H1 (cell line): ENCODE data around the gene ELOVL5. TPM values are rescaled to one million over a fixed set of nuclear protein-coding genes. Genes with fewer than 3 reads are reported as not detected.

ENCODE experiments used
- CTCF ChIA-PET: fragments of 300-600 bp; sonication (Branson Sonifier 250); formaldehyde crosslinking; loops from one replicate; lab custom pipeline; 2021; ENCODE audit not compliant: partially characterized antibody; lab: Charles Lee
- POLR2A ChIA-PET: fragments of 300-600 bp; sonication (Branson Sonifier 250); formaldehyde crosslinking; loops from one replicate; lab custom pipeline; 2021; ENCODE audit warnings: inconsistent platforms; ENCODE audit not compliant: partially characterized antibody; lab: Charles Lee
- DNase-seq, 2 experiments: peaks; one replicate each; pipeline versions ENCODE4 v3.0.0 to v3.0.0-alpha.2; 2010 to 2022; ENCODE audit warnings: low spot score in 2 of 2, low read depth in 1 of 2, mixed read lengths in 1 of 2
- FAIRE-seq: peaks from 2 replicates; lab custom pipeline; 2011; peaks lifted over from hg19 to GRCh38; lab: Jason Lieb, UNC
- H2AFZ ChIP-seq: 2 replicates; pipeline ENCODE4 v1.8.1; 2012; ENCODE audit warnings: low read length, inconsistent platforms
- H2AK5ac ChIP-seq: 2 replicates; pipeline ENCODE4 v1.6.1; 2013; ENCODE audit warnings: low read depth, low read length
- H2BK120ac ChIP-seq: replicated peaks from 2 replicates; pipeline ENCODE3; 2013; ENCODE audit warnings: low read depth, low read length, inconsistent platforms
- H2BK12ac ChIP-seq: 2 replicates; pipeline ENCODE4 v1.6.1; 2013; ENCODE audit warnings: low read depth, low read length
- H2BK15ac ChIP-seq: 2 replicates; pipeline ENCODE4 v1.6.1; 2013; ENCODE audit warnings: low read length
- H2BK20ac ChIP-seq: 2 replicates; pipeline ENCODE4 v1.6.1; 2013; ENCODE audit warnings: low read length
- H2BK5ac ChIP-seq: 2 replicates; pipeline ENCODE4 v1.6.1; 2013; ENCODE audit warnings: low read depth, low read length
- H3K14ac ChIP-seq: 2 replicates; pipeline ENCODE4 v1.6.1; 2013; ENCODE audit warnings: inconsistent platforms; ENCODE audit not compliant: insufficient read length
- H3K18ac ChIP-seq: 2 replicates; pipeline ENCODE4 v1.6.1; 2013; ENCODE audit warnings: low read length; ENCODE audit errors: extremely low read depth
- H3K23ac ChIP-seq: 2 replicates; pipeline ENCODE4 v1.6.1; 2013; ENCODE audit warnings: inconsistent platforms; ENCODE audit not compliant: insufficient read length
- H3K23me2 ChIP-seq: 2 replicates; pipeline ENCODE4 v1.6.1; 2013; ENCODE audit warnings: low read depth, low read length
- H3K27ac ChIP-seq: 2 replicates; pipeline ENCODE4 v1.6.1; 2011; ENCODE audit warnings: low read depth, low read length, inconsistent platforms
- H3K27me3 ChIP-seq, 4 experiments: replicated peaks in 1 of 4; 1 replicate in 1 of 4; 2 replicates in 3 of 4; pipeline versions ENCODE4 v1.6.1 to v1.8.1; 2011 to 2013; ENCODE audit warnings: low read length in 3 of 4, mild to moderate bottlenecking in 3 of 4, inconsistent platforms in 2 of 4, mixed read lengths in 2 of 4, moderate library complexity in 1 of 4; ENCODE audit not compliant: control insufficient read depth in 3 of 4, insufficient read depth in 3 of 4; ENCODE audit errors: extremely low read depth in 1 of 4
- H3K36me3 ChIP-seq, 4 experiments: 2 replicates each; pipeline versions ENCODE4 v1.6.1 to v1.8.1; 2011 to 2013; ENCODE audit warnings: mild to moderate bottlenecking in 4 of 4, low read length in 3 of 4, moderate library complexity in 2 of 4, control low read depth in 1 of 4, inconsistent platforms in 1 of 4; ENCODE audit not compliant: insufficient read depth in 4 of 4, control insufficient read depth in 2 of 4
- H3K4ac ChIP-seq: replicated peaks from 2 replicates; pipeline ENCODE3; 2013; ENCODE audit warnings: low read length, low read depth, mixed read lengths, inconsistent platforms; ENCODE audit not compliant: insufficient read length
- H3K4me1 ChIP-seq, 4 experiments: replicated peaks in 1 of 4; 1 replicate in 1 of 4; 2 replicates in 3 of 4; pipeline versions ENCODE4 v1.6.1 to v1.8.1; 2011 to 2013; ENCODE audit warnings: low read length in 3 of 4, inconsistent platforms in 2 of 4, mixed read lengths in 1 of 4; ENCODE audit not compliant: insufficient read depth in 4 of 4, control insufficient read depth in 3 of 4
- H3K4me2 ChIP-seq, 2 experiments: 2 replicates each; pipeline versions ENCODE4 v1.6.1 to v1.8.1; 2011 to 2013; ENCODE audit warnings: low read depth in 2 of 2, low read length in 2 of 2, control low read depth in 1 of 2, inconsistent platforms in 1 of 2, mild to moderate bottlenecking in 1 of 2; ENCODE audit not compliant: insufficient read depth in 1 of 2
- H3K4me3 ChIP-seq, 4 experiments: fragments of 200-600, 300-600 bp in 1 of 4; sonication (generic), shearing (Covaris generic), sonication (Bioruptor Twin) in 1 of 4; 2 replicates each; pipeline versions ENCODE4 v1.5.1 to v1.8.1; 2011 to 2016; ENCODE audit warnings: low read length in 4 of 4, low read depth in 3 of 4, control low read depth in 2 of 4, inconsistent platforms in 2 of 4, mild to moderate bottlenecking in 2 of 4, mixed read lengths in 1 of 4, moderate library complexity in 1 of 4; ENCODE audit not compliant: insufficient read depth in 2 of 4; ENCODE audit errors: extremely low read depth in 1 of 4
- H3K56ac ChIP-seq: replicated peaks from 2 replicates; pipeline ENCODE3; 2013; ENCODE audit warnings: low read depth, mild to moderate bottlenecking, mixed read lengths, low read length, inconsistent platforms; ENCODE audit not compliant: insufficient read length
- H3K79me1 ChIP-seq: 2 replicates; pipeline ENCODE4 v1.6.1; 2013; ENCODE audit warnings: low read depth, low read length, control low read depth
- H3K79me2 ChIP-seq, 2 experiments: 2 replicates each; pipeline versions ENCODE4 v1.6.1 to v1.8.1; 2012 to 2013; ENCODE audit warnings: low read length in 2 of 2, mild to moderate bottlenecking in 2 of 2, inconsistent platforms in 1 of 2; ENCODE audit not compliant: insufficient read depth in 2 of 2, control insufficient read depth in 1 of 2
- H3K9ac ChIP-seq, 4 experiments: replicated peaks in 1 of 4; 1 replicate in 1 of 4; 2 replicates in 3 of 4; pipeline versions ENCODE4 v1.6.1 to v1.8.1; 2011 to 2013; ENCODE audit warnings: low read depth in 3 of 4, low read length in 3 of 4, control low read depth in 2 of 4, mild to moderate bottlenecking in 2 of 4, moderate library complexity in 2 of 4, inconsistent platforms in 1 of 4; ENCODE audit errors: extremely low read depth in 1 of 4
- H3K9me3 ChIP-seq, 2 experiments: 2 replicates each; pipeline versions ENCODE4 v1.6.1 to v1.8.1; 2012 to 2013; ENCODE audit warnings: mild to moderate bottlenecking in 2 of 2, moderate library complexity in 2 of 2, control low read depth in 1 of 2, inconsistent platforms in 1 of 2, low read depth in 1 of 2, low read length in 1 of 2, mixed read lengths in 1 of 2; ENCODE audit not compliant: insufficient read depth in 2 of 2
- H4K20me1 ChIP-seq, 2 experiments: replicated peaks in 1 of 2; 2 replicates each; pipeline versions ENCODE3 to v1.8.1; 2011 to 2013; ENCODE audit warnings: inconsistent platforms in 2 of 2, low read length in 2 of 2, mild to moderate bottlenecking in 1 of 2; ENCODE audit not compliant: insufficient read depth in 2 of 2, control insufficient read depth in 1 of 2
- H4K5ac ChIP-seq: 2 replicates; pipeline ENCODE4 v1.6.1; 2013; ENCODE audit warnings: low read length, low read depth, mixed read lengths, inconsistent platforms; ENCODE audit not compliant: insufficient read length
- H4K8ac ChIP-seq: 2 replicates; pipeline ENCODE4 v1.8.0; 2013; ENCODE audit warnings: mild to moderate bottlenecking, moderate library complexity, low read length, inconsistent platforms; ENCODE audit not compliant: insufficient read depth; ENCODE audit errors: extremely low read depth
- H4K91ac ChIP-seq: replicated peaks from 2 replicates; pipeline ENCODE3; 2013; ENCODE audit warnings: low read length, mixed read lengths, inconsistent platforms; ENCODE audit not compliant: insufficient read length
- ATF2 ChIP-seq: IDR thresholded peaks from 2 replicates; pipeline ENCODE4 v1.6.1; 2012; ENCODE audit warnings: low read length, inconsistent platforms
- BACH1 ChIP-seq: IDR thresholded peaks from 2 replicates; pipeline ENCODE4 v1.6.1; 2012; ENCODE audit warnings: low read length, improper control_type of control experiment
- BRCA1 ChIP-seq: IDR thresholded peaks from 2 replicates; pipeline ENCODE4 v1.6.1; 2012; ENCODE audit warnings: low read depth, low read length, improper control_type of control experiment
- JUN ChIP-seq: IDR thresholded peaks from 2 replicates; pipeline ENCODE4 v1.6.1; 2011; ENCODE audit warnings: low read depth, mild to moderate bottlenecking, improper control_type of control experiment, low read length
- KDM5A ChIP-seq: fragments of 200-600 bp; IDR thresholded peaks from 2 replicates; pipeline ENCODE4 v1.7.1; 2012; ENCODE audit warnings: mild to moderate bottlenecking, low read length, inconsistent platforms, mixed read lengths
- NANOG ChIP-seq: IDR thresholded peaks from 2 replicates; pipeline ENCODE4 v1.6.1; 2011; ENCODE audit warnings: low read length, low read depth, mild to moderate bottlenecking, inconsistent platforms; ENCODE audit not compliant: insufficient read depth, poor library complexity, severe bottlenecking
- PHF8 ChIP-seq: fragments of 200-600 bp; sonication (generic); conservative IDR thresholded peaks from 2 replicates; pipeline ENCODE4 v1.7.1; 2012; ENCODE audit warnings: low read depth, mild to moderate bottlenecking, inconsistent platforms, low read length, moderate library complexity
- SAP30 ChIP-seq: fragments of 300-600 bp; sonication (generic); IDR thresholded peaks from 2 replicates; pipeline ENCODE4 v1.7.1; 2012; ENCODE audit warnings: low read length, moderate library complexity, mild to moderate bottlenecking, inconsistent platforms; ENCODE audit not compliant: insufficient read depth, insufficient replicate concordance
- SP1 ChIP-seq: IDR thresholded peaks from 2 replicates; pipeline ENCODE4 v1.6.1; 2011; ENCODE audit warnings: low read depth, low read length
- SP4 ChIP-seq: IDR thresholded peaks from 2 replicates; pipeline ENCODE4 v1.6.1; 2012; ENCODE audit warnings: low read length, inconsistent platforms
- SRF ChIP-seq: IDR thresholded peaks from 2 replicates; pipeline ENCODE4 v1.6.1; 2011; ENCODE audit warnings: mild to moderate bottlenecking, low read depth, low read length, moderate library complexity
- SUZ12 ChIP-seq: fragments of 200-600 bp; sonication (generic); IDR thresholded peaks from 2 replicates; pipeline ENCODE4 v1.6.1; 2012; ENCODE audit warnings: mild to moderate bottlenecking, inconsistent platforms, low read length, moderate library complexity, mixed read lengths
- TBP ChIP-seq: IDR thresholded peaks from 2 replicates; pipeline ENCODE4 v1.6.1; 2011; ENCODE audit warnings: low read depth, low read length, improper control_type of control experiment
- WGBS, 2 experiments: shearing (Covaris generic) in 1 of 2; methylation state at CpG; one replicate each; pipeline versions ENCODE4 v1.1.6 to v1.1.7; 2013 to 2015; ENCODE audit warnings: low lambda C conversion rate in 2 of 2, mixed read lengths in 2 of 2, inconsistent platforms in 1 of 2, low coverage in 1 of 2, missing lambda C conversion rate in 1 of 2; ENCODE audit not compliant: insufficient replicate concordance in 2 of 2, insufficient coverage in 1 of 2, insufficient read length in 1 of 2; ENCODE audit errors: extremely low coverage in 1 of 2, missing lambda C conversion rate in 1 of 2; 5-methylcytosine and 5-hydroxymethylcytosine counted together
- polyA plus RNA-seq, 7 experiments: library from polyadenylated mRNA; depleted of rRNA in 3 of 7; stranded (reverse) in 5 of 7; unstranded in 2 of 7; fragments of >200 nt in 5 of 7; fragments of 200-250 nt in 2 of 7; gene quantifications; 1 replicate in 5 of 7; 2 replicates in 1 of 7; 4 replicates in 1 of 7; pipeline versions ENCODE4 v1.2.1 to v1.2.3, GENCODE V29; 2011 to 2013; ENCODE audit warnings: missing spikeins in 2 of 7, mixed read lengths in 2 of 7
- total RNA-seq: library from RNA; stranded (reverse); fragmentation: NEBNext Ultra II Directional; extraction: Animal tissue kit (Norgen Biotek cat#: 25700); gene quantifications from 2 replicates; pipeline ENCODE4 v1.2.1, GENCODE V29; 2021

Gene ELOVL5
- total and polyA plus RNA-seq, 2 of the 8 experiments (the other 6 are each of a cell fraction or from before 2014, with no cell fraction given) = 113 to 156 TPM

- Histone ChIP-seq H3K4ac (no peak overlapping the region), H3K18ac (no peak overlapping the region), H2BK120ac (no peak overlapping the region), H2BK5ac (no peak overlapping the region), H3K27me3 (no peaks in the 10 kb centered on the region), H3K79me1 (no peaks in the 10 kb centered on the region), H3K4me2 (no peak overlapping the region), H4K8ac (no peak overlapping the region), H3K36me3 (peaks cover 8 to 75% (median 50%) of the 10 kb centered on the region in 4 experiments), H2BK20ac (no peak overlapping the region), H3K56ac (no peak overlapping the region), H3K23ac (no peak overlapping the region), H3K14ac (no peak overlapping the region), H3K4me3 (no peak overlapping the region), H4K91ac (no peak overlapping the region), H4K5ac (no peak overlapping the region), H3K79me2 (no peaks in the 10 kb centered on the region), H2AFZ (no peak overlapping the region), H3K9me3 (no peaks in the 10 kb centered on the region), H3K27ac (no peak overlapping the region), H2AK5ac (no peak overlapping the region), H3K4me1 (no peaks in the 10 kb centered on the region), H3K23me2 (no peaks in the 10 kb centered on the region), H2BK15ac (no peak overlapping the region), H2BK12ac (no peak overlapping the region), H3K9ac (no peak overlapping the region), H4K20me1 (peaks cover 1 to 3% of the 10 kb centered on the region in 2 experiments)
- CTCF ChIA-PET = interaction anchor here (1.3 to 1.8 kb wide), 2 partner anchors 97 to 99 kb away, joined by 5 to 7 read pairs; no protein-coding TSS in a partner anchor
- POLR2A ChIA-PET = no interaction called here
- WGBS, 2 experiments = 98% methylated on average over 5 of the region's 5 CpGs; no CpG with 5 or more reads in 1 of the 2 experiments
- no peak for DNase-seq
- FAIRE-seq = no peak
- TF ChIP-seq SP4 (no peak), KDM5A (no peak), JUN (no peak), SRF (no peak), TBP (no peak), SP1 (no peak), SAP30 (no peak), ATF2 (no peak), BACH1 (no peak), SUZ12 (no peak), NANOG (no peak), PHF8 (no peak), BRCA1 (no peak)
Observed at GRCh38 chr6:53269827-53270226, 78.9 kb downstream of the ELOVL5 start.
